SK-N-SH (cell line): ENCODE results near the gene ZBTB49. TPM values are rescaled to one million over a fixed set of nuclear protein-coding genes. Genes with fewer than 3 reads are reported as not detected.

Source experiments
- CTCF ChIA-PET: fragments of 300-600, 350-600 bp; formaldehyde crosslinking; extraction: SDS; loops from one replicate; lab custom pipeline; 2021; lab: Yijun Ruan, JAX
- POLR2A ChIA-PET: fragments of 350-600 bp; sonication (Branson Sonifier 250); formaldehyde crosslinking; extraction: SDS; loops from one replicate; lab custom pipeline; 2020; ENCODE audit warnings: antibody characterized with exemption, inconsistent platforms; lab: Yijun Ruan, JAX
- DNase-seq: peaks from one replicate; pipeline ENCODE4 v3.0.0; 2012
- H2AFZ ChIP-seq: fragments of 200-600 bp; sonication (generic); 2 replicates; pipeline ENCODE4 v1.8.1; 2016; ENCODE audit warnings: antibody characterized with exemption, mild to moderate bottlenecking, low read depth
- H3F3A ChIP-seq: fragments of 200-600 bp; sonication (generic); replicated peaks from 2 replicates; pipeline ENCODE3; 2016; ENCODE audit warnings: antibody characterized with exemption, mild to moderate bottlenecking; ENCODE audit not compliant: insufficient read depth
- H3K27ac ChIP-seq, 2 experiments: fragments of 200-500 bp in 1 of 2; fragments of 200-600 bp in 1 of 2; sonication (Bioruptor generic) in 1 of 2; sonication (generic), shearing (Covaris generic) in 1 of 2; 2 replicates each; pipeline versions ENCODE4 v1.5.1 to v1.6.1; 2014 to 2016; ENCODE audit warnings: low read depth in 2 of 2, inconsistent platforms in 1 of 2, low read length in 1 of 2, mild to moderate bottlenecking in 1 of 2, mixed read lengths in 1 of 2
- H3K27me3 ChIP-seq: fragments of 200-600 bp; sonication (generic), shearing (Covaris generic); 2 replicates; pipeline ENCODE4 v1.6.1; 2016; ENCODE audit warnings: mixed run types; ENCODE audit not compliant: insufficient read depth
- H3K36me3 ChIP-seq, 2 experiments: fragments of 200-500 bp in 1 of 2; fragments of 200-600 bp in 1 of 2; sonication (Bioruptor generic) in 1 of 2; sonication (generic) in 1 of 2; replicated peaks in 1 of 2; 2 replicates each; pipeline versions ENCODE3 to v1.5.1; 2014 to 2016; ENCODE audit warnings: low read length in 1 of 2, mild to moderate bottlenecking in 1 of 2; ENCODE audit not compliant: insufficient read depth in 2 of 2, control insufficient read depth in 1 of 2
- H3K4me1 ChIP-seq, 2 experiments: fragments of 200-500 bp in 1 of 2; fragments of 200-600 bp in 1 of 2; sonication (Bioruptor generic) in 1 of 2; sonication (generic), shearing (Covaris generic) in 1 of 2; 2 replicates each; pipeline versions ENCODE4 v1.5.1 to v1.6.1; 2014 to 2016; ENCODE audit warnings: low read depth in 1 of 2, low read length in 1 of 2, mixed run types in 1 of 2; ENCODE audit not compliant: insufficient read depth in 2 of 2, control insufficient read depth in 1 of 2
- H3K4me2 ChIP-seq: fragments of 200-600 bp; sonication (generic), shearing (Covaris generic); 2 replicates; pipeline ENCODE4 v1.6.1; 2017; ENCODE audit warnings: mixed run types
- H3K4me3 ChIP-seq, 2 experiments: fragments of 200-500 bp in 1 of 2; fragments of 200-600 bp in 1 of 2; sonication (Bioruptor generic) in 1 of 2; sonication (generic), shearing (Covaris generic) in 1 of 2; 2 replicates each; pipeline versions ENCODE4 v1.5.1 to v1.8.1; 2014 to 2016; ENCODE audit warnings: low read depth in 2 of 2, inconsistent platforms in 1 of 2, low read length in 1 of 2, mild to moderate bottlenecking in 1 of 2, mixed read lengths in 1 of 2, moderate library complexity in 1 of 2
- H3K79me2 ChIP-seq: fragments of 200-600 bp; sonication (generic); 2 replicates; pipeline ENCODE4 v1.8.1; 2017; ENCODE audit warnings: mild to moderate bottlenecking; ENCODE audit not compliant: insufficient read depth
- H3K9ac ChIP-seq: fragments of 200-600 bp; sonication (generic); 2 replicates; pipeline ENCODE4 v1.6.1; 2017; ENCODE audit warnings: mixed run types
- H3K9me2 ChIP-seq: fragments of 200-600 bp; sonication (generic); 2 replicates; pipeline ENCODE4 v1.6.1; 2017; ENCODE audit warnings: mixed run types
- H3K9me3 ChIP-seq: fragments of 200-600 bp; sonication (generic); 2 replicates; pipeline ENCODE4 v1.6.1; 2017; ENCODE audit warnings: mixed run types, mild to moderate bottlenecking, moderate library complexity
- H4K20me1 ChIP-seq: fragments of 200-600 bp; sonication (generic); 2 replicates; pipeline ENCODE4 v1.6.1; 2017; ENCODE audit warnings: mild to moderate bottlenecking, mixed run types; ENCODE audit not compliant: insufficient read depth
- CHD2 ChIP-seq: fragments of 150-350 bp; IDR thresholded peaks from 2 replicates; pipeline ENCODE4 v1.6.1; 2018; ENCODE audit warnings: low read length; ENCODE audit not compliant: partially characterized antibody
- EZH2phosphoT487 ChIP-seq: fragments of 200-600 bp; sonication (generic); IDR thresholded peaks from 2 replicates; pipeline ENCODE4 v1.6.1; 2017; ENCODE audit warnings: low read depth, mixed run types, mild to moderate bottlenecking, antibody characterized with exemption, moderate library complexity, borderline replicate concordance
- FOXJ3 ChIP-seq: sonication (generic); formaldehyde crosslinking; IDR thresholded peaks from 2 replicates; pipeline ENCODE4 v1.5.1; 2020; ENCODE audit warnings: mild to moderate bottlenecking, missing genetic modification reagents
- FOXM1 ChIP-seq: IDR thresholded peaks from 2 replicates; pipeline ENCODE4 v1.4.0; 2012; ENCODE audit warnings: low read depth, mild to moderate bottlenecking
- GABPA ChIP-seq: IDR thresholded peaks from 2 replicates; pipeline ENCODE4 v1.4.0; 2012; ENCODE audit warnings: low read depth, mild to moderate bottlenecking
- NRF1 ChIP-seq: IDR thresholded peaks from 2 replicates; pipeline ENCODE4 v1.6.1; 2012; ENCODE audit warnings: low read depth, mild to moderate bottlenecking, low read length
- SMC3 ChIP-seq: IDR thresholded peaks from 2 replicates; pipeline ENCODE4 v1.6.1; 2012; ENCODE audit warnings: low read depth, low read length, improper control_type of control experiment
- TCF12 ChIP-seq: IDR thresholded peaks from 2 replicates; pipeline ENCODE4 v1.4.0; 2012
- YY1 ChIP-seq: IDR thresholded peaks from 2 replicates; pipeline ENCODE4 v1.4.0; 2012; ENCODE audit warnings: low read depth, mild to moderate bottlenecking
- WGBS: methylation state at CpG from one replicate; pipeline ENCODE4 v1.1.6; 2017; ENCODE audit warnings: low lambda C conversion rate; 5-methylcytosine and 5-hydroxymethylcytosine counted together
- polyA plus RNA-seq, 3 experiments: library from polyadenylated mRNA; depleted of rRNA; stranded (reverse); fragments of >200 nt; gene quantifications; 2 replicates each; pipeline ENCODE4 v1.2.3, GENCODE V29; 2012
- TF ChIP-seq, protein P1 (sequence below): fragments of 150-350 bp; IDR thresholded peaks from 2 replicates; pipeline ENCODE4 v1.6.1; 2017; ENCODE audit warnings: antibody characterized with exemption, low read length, low read depth, borderline replicate concordance
- TF ChIP-seq, protein P2 (sequence below): IDR thresholded peaks from 2 replicates; pipeline ENCODE4 v1.4.0; 2012; ENCODE audit warnings: low read depth, borderline replicate concordance

ZBTB49 gene
- polyA plus RNA-seq, 1 of the 3 experiments (the other 2 are of a cell fraction), result 3.1 TPM

GRCh38 chr4:4361883-4362282 is 71.8 kb downstream of the ZBTB49 start (continued):
- TF ChIP-seq FOXJ3 (CRISPR knock-in tag) (no peak), EZH2phosphoT487 (no peak), SMC3 (no peak), CHD2 (no peak), NRF1 (no peak), YY1 (no peak)
- TF ChIP-seq, protein P1, sequence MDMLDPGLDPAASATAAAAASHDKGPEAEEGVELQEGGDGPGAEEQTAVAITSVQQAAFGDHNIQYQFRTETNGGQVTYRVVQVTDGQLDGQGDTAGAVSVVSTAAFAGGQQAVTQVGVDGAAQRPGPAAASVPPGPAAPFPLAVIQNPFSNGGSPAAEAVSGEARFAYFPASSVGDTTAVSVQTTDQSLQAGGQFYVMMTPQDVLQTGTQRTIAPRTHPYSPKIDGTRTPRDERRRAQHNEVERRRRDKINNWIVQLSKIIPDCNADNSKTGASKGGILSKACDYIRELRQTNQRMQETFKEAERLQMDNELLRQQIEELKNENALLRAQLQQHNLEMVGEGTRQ, result no peak

- H3K9ac ChIP-seq, result no peak overlapping the region
- TF ChIP-seq, protein P2, sequence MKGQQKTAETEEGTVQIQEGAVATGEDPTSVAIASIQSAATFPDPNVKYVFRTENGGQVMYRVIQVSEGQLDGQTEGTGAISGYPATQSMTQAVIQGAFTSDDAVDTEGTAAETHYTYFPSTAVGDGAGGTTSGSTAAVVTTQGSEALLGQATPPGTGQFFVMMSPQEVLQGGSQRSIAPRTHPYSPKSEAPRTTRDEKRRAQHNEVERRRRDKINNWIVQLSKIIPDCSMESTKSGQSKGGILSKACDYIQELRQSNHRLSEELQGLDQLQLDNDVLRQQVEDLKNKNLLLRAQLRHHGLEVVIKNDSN, result no peak
- TF ChIP-seq FOXM1, result no peak
- TF ChIP-seq NRF1, result no peak
- TF ChIP-seq YY1, result no peak
- no peak for TF ChIP-seq FOXJ3 (CRISPR knock-in tag)
Measured at GRCh38 chr4:4362991-4363697, 73.1 kb downstream of the ZBTB49 start.

GRCh38 chr4:4364061-4364460 is 74.0 kb downstream of the ZBTB49 start:
- 30% methylated on average over 3 of the region's 3 CpGs for WGBS
- no peak overlapping the region for H3K4me2 ChIP-seq
- no peak overlapping the region for H2AFZ ChIP-seq
- no peak overlapping the region for H3K9ac ChIP-seq
- H4K20me1 ChIP-seq, result no peaks in the 10 kb centered on the region
- no peaks in the 10 kb centered on the region for H3K79me2 ChIP-seq
- no peak overlapping the region for H3K27ac ChIP-seq
- no peaks in the 10 kb centered on the region for H3K9me3 ChIP-seq
- TF ChIP-seq CHD2 (no peak), GABPA (no peak), TCF12 (no peak), NRF1 (no peak), FOXM1 (no peak)
- H3K4me3 ChIP-seq, result no peak overlapping the region
- H3K4me1 ChIP-seq, result no peaks in the 10 kb centered on the region
- CTCF ChIA-PET, result interaction anchor here (0.8 kb wide), 1 partner anchor 48 kb away, joined by 3 read pairs; no protein-coding TSS in a partner anchor
- no peaks in the 10 kb centered on the region for H3K36me3 ChIP-seq
- H3K27me3 ChIP-seq, result no peaks in the 10 kb centered on the region; the same call in 1 of the 2 replicates
- no peaks in the 10 kb centered on the region for H3K9me2 ChIP-seq
- POLR2A ChIA-PET, result no interaction called here
- DNase-seq, result no peak
- no peaks in the 10 kb centered on the region for H3F3A ChIP-seq

More at GRCh38 chr4:4362991-4363697, 73.1 kb downstream of the ZBTB49 start:
- Histone ChIP-seq H3K36me3 (no peaks in the 10 kb centered on the region), H3F3A (no peaks in the 10 kb centered on the region), H4K20me1 (no peaks in the 10 kb centered on the region), H3K4me3 (no peak overlapping the region), H3K4me2 (no peak overlapping the region), H3K4me1 (no peaks in the 10 kb centered on the region), H3K9me3 (no peaks in the 10 kb centered on the region), H3K27me3 (no peaks in the 10 kb centered on the region; the same call in 1 of the 2 replicates), H3K79me2 (no peaks in the 10 kb centered on the region), H3K9me2 (no peaks in the 10 kb centered on the region), H3K27ac (no peak overlapping the region), H2AFZ (no peak overlapping the region)
- POLR2A ChIA-PET, result interaction anchor here (0.6 kb wide), 1 partner anchor 944 kb away, joined by 3 read pairs; no protein-coding TSS in a partner anchor
- no peak for DNase-seq
- WGBS, result 65% methylated on average over 16 of the region's 16 CpGs
- CTCF ChIA-PET, result interaction anchor here (0.8 kb wide), 1 partner anchor 48 kb away, joined by 3 read pairs; no protein-coding TSS in a partner anchor
